B cell (primary cell): ENCODE results near the gene GPC3. TPM values are rescaled to one million over a fixed set of nuclear protein-coding genes. Genes with fewer than 3 reads are reported as not detected.
"Not testable (repeated sequence)": the region's sequence is repeated elsewhere in the genome, so short reads cannot be mapped to it uniquely, and the experiment has no call there.

Source experiments
- ATAC-seq: fragments of 200-7000 bp; cut with Tn5 transposase; one replicate; pipeline ENCODE4 v1.10.0; 2021; ENCODE audit warnings: low read depth, mild to moderate bottlenecking, moderate number of reproducible peaks, moderate library complexity
- CTCF ChIA-PET: fragments of 350-600 bp; sonication (Branson Sonifier 250); formaldehyde crosslinking; loops from one replicate; lab custom pipeline; 2021; ENCODE audit warnings: antibody characterized with exemption, inconsistent platforms; lab: Charles Lee
- POLR2A ChIA-PET: fragments of 350-600 bp; sonication (Branson Sonifier 250); formaldehyde crosslinking; loops from one replicate; lab custom pipeline; 2021; ENCODE audit warnings: antibody characterized with exemption; lab: Charles Lee
- DNase-seq: peaks from one replicate; pipeline ENCODE4 v3.0.0; 2013
- H2AFZ ChIP-seq: 2 replicates; pipeline ENCODE4 v1.6.1; 2012; ENCODE audit warnings: mild to moderate bottlenecking, low read depth, low read length; ENCODE audit not compliant: insufficient read depth, poor library complexity, severe bottlenecking
- H3K27ac ChIP-seq, 2 donors: 1 replicate in 1 of 2; 2 replicates in 1 of 2; pipeline ENCODE4 v1.5.1; 2012 to 2013; ENCODE audit warnings: low read length in 2 of 2, mild to moderate bottlenecking in 2 of 2, moderate library complexity in 1 of 2
- H3K27me3 ChIP-seq, 4 experiments: fragments of 200-600 bp in 1 of 4; sonication (generic) in 1 of 4; replicated peaks in 1 of 4; 1 replicate in 2 of 4; 2 replicates in 2 of 4; pipeline versions ENCODE4 v1.6.1 to v1.7.0; 2013 to 2016; ENCODE audit warnings: low read length in 3 of 4, mild to moderate bottlenecking in 2 of 4, mixed read lengths in 1 of 4, moderate library complexity in 1 of 4; ENCODE audit not compliant: insufficient read depth in 4 of 4, control insufficient read depth in 3 of 4; ENCODE audit errors: control extremely low read depth in 1 of 4
- H3K36me3 ChIP-seq, 2 experiments: replicated peaks in 1 of 2; 1 replicate in 1 of 2; 2 replicates in 1 of 2; pipeline versions ENCODE4 v1.6.1 to v1.7.1; 2013; ENCODE audit warnings: low read length in 1 of 2; ENCODE audit not compliant: insufficient read depth in 2 of 2, control insufficient read depth in 1 of 2; ENCODE audit errors: control extremely low read depth in 1 of 2, extremely low read depth in 1 of 2
- H3K4me1 ChIP-seq, 2 donors: fragments of 200-600 bp in 1 of 2; sonication (generic) in 1 of 2; 1 replicate in 1 of 2; 2 replicates in 1 of 2; pipeline versions ENCODE4 v1.5.1 to v1.6.1; 2013 to 2017; ENCODE audit warnings: low read length in 2 of 2; ENCODE audit not compliant: control insufficient read depth in 2 of 2, insufficient read depth in 2 of 2
- H3K4me2 ChIP-seq: replicated peaks from 2 replicates; pipeline ENCODE3; 2012; ENCODE audit warnings: mild to moderate bottlenecking, low read depth, low read length; ENCODE audit not compliant: poor library complexity, severe bottlenecking
- H3K4me3 ChIP-seq, 5 experiments: fragments of 200-600 bp in 1 of 5; sonication (generic) in 1 of 5; 1 replicate in 3 of 5; 2 replicates in 2 of 5; pipeline versions ENCODE4 v1.5.1 to v1.7.0; 2011 to 2016; ENCODE audit warnings: low read length in 4 of 5, mild to moderate bottlenecking in 4 of 5, low read depth in 2 of 5, control low read depth in 1 of 5, moderate library complexity in 1 of 5; ENCODE audit not compliant: insufficient read depth in 1 of 5; ENCODE audit errors: control extremely low read depth in 1 of 5, extremely low read depth in 1 of 5
- H3K79me2 ChIP-seq: fragments of 200-600 bp; sonication (generic); one replicate; pipeline ENCODE4 v1.6.0; 2016; ENCODE audit warnings: low read length; ENCODE audit not compliant: control insufficient read depth, insufficient read depth
- H3K9ac ChIP-seq: fragments of 200-600 bp; sonication (generic); 2 replicates; pipeline ENCODE4 v1.6.1; 2017; ENCODE audit warnings: mild to moderate bottlenecking, low read length, moderate library complexity
- H3K9me3 ChIP-seq, 3 donors: one replicate each; pipeline versions ENCODE4 v1.6.1 to v1.7.1; 2013; ENCODE audit warnings: low read length in 2 of 3; ENCODE audit not compliant: control insufficient read depth in 2 of 3, insufficient read depth in 1 of 3; ENCODE audit errors: control extremely low read depth in 1 of 3
- H4K20me1 ChIP-seq: 2 replicates; pipeline ENCODE4 v1.6.0; 2012; ENCODE audit warnings: mild to moderate bottlenecking, low read length; ENCODE audit not compliant: insufficient read depth, control insufficient read depth, poor library complexity, severe bottlenecking
- H3K27ac Mint-ChIP-seq: one replicate; pipeline ENCODE4 v1.8.0; 2021; ENCODE audit warnings: mixed read lengths
- H3K27me3 Mint-ChIP-seq: one replicate; pipeline ENCODE4 v1.8.0; 2021; ENCODE audit warnings: mixed read lengths
- H3K4me1 Mint-ChIP-seq: one replicate; pipeline ENCODE4 v1.8.0; 2021; ENCODE audit warnings: mixed read lengths
- H3K4me3 Mint-ChIP-seq: one replicate; pipeline ENCODE4 v1.8.0; 2021; ENCODE audit warnings: mixed read lengths
- H3K9me3 Mint-ChIP-seq: one replicate; pipeline ENCODE4 v1.8.0; 2022; ENCODE audit warnings: mixed read lengths; ENCODE audit not compliant: insufficient read depth
- CTCF ChIP-seq: fragments of 200-600 bp; IDR thresholded peaks from one replicate; pipeline ENCODE4 v1.8.0; 2022; ENCODE audit warnings: antibody characterized with exemption, mild to moderate bottlenecking
- EZH2 ChIP-seq: IDR thresholded peaks from 2 replicates; pipeline ENCODE4 v1.6.1; 2012; ENCODE audit warnings: borderline replicate concordance, low read depth, mild to moderate bottlenecking, moderate library complexity, low read length; ENCODE audit not compliant: insufficient read depth, poor library complexity, severe bottlenecking
- WGBS: methylation state at CpG from one replicate; pipeline ENCODE4 v1.1.5; 2013; ENCODE audit warnings: missing lambda C conversion rate; ENCODE audit not compliant: insufficient coverage; 5-methylcytosine and 5-hydroxymethylcytosine counted together
- intact Hi-C: fragments of 100-400 bp; cut with micrococcal nuclease; formaldehyde crosslinking; loops from one replicate; pipeline ENCODE4 v1.10.0; 2022
- polyA plus RNA-seq: library from polyadenylated mRNA; depleted of rRNA; stranded (reverse); fragments of >200 nt; gene quantifications from 2 replicates; pipeline ENCODE4 v1.2.3, GENCODE V29; 2012
- total RNA-seq, 2 donors: library from RNA; stranded (reverse); fragments of 120-200 nt in 1 of 2; gene quantifications; 1 replicate in 1 of 2; 2 replicates in 1 of 2; pipeline versions ENCODE4 v1.2.3 to v1.2.4, GENCODE V29; 2013 to 2022

The GPC3 gene
- total and polyA plus RNA-seq, 2 donors (not counting 1 experiment from before 2014, with no cell fraction given), result not detected

DNA sequence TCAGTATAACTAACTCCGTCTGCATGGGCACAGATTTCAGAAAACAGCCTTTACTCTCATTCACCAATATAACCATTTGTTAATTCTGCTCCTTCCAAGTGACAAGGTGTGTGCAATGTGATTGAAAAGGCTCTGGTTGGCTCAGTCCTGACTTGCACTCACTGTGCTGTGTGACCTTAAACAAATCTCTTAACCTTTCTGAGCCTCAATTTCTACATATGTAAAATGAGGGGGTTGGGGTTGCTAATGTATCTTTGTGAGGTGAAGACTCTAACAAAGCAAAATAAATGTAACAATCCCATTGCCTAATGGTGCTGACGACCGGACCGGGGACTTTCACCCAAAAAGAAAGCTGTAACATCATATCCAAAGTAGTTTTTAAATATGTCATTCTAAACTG lies 457.6 kb downstream of the GPC3 start:
- Histone ChIP-seq H3K9ac (no peak overlapping the region), H3K27me3 (no peaks in the 10 kb centered on the region), H3K4me2 (no peak overlapping the region), H3K36me3 (no peaks in the 10 kb centered on the region), H3K4me1 (no peaks in the 10 kb centered on the region), H2AFZ (no peak overlapping the region), H3K4me3 (no peak overlapping the region), H3K9me3 (no peaks in the 10 kb centered on the region), H4K20me1 (no peaks in the 10 kb centered on the region), H3K27ac (no peak overlapping the region), H3K79me2 (no peaks in the 10 kb centered on the region)
- H3K27me3 Mint-ChIP-seq, result no peaks in the 10 kb centered on the region
- intact Hi-C loops, result no loop called here
- H3K27ac Mint-ChIP-seq, result no peak overlapping the region
- DNase-seq, result no peak
- no peaks in the 10 kb centered on the region for H3K9me3 Mint-ChIP-seq
- no peak for ATAC-seq
- ChIA-PET POLR2A (no interaction called here), CTCF (no interaction called here)
- TF ChIP-seq CTCF (no peak), EZH2 (no peak)
- WGBS, result no CpG with 5 or more reads among the region's 4 CpGs
- no peak overlapping the region for H3K4me3 Mint-ChIP-seq
- H3K4me1 Mint-ChIP-seq, result no peaks in the 10 kb centered on the region

DNA sequence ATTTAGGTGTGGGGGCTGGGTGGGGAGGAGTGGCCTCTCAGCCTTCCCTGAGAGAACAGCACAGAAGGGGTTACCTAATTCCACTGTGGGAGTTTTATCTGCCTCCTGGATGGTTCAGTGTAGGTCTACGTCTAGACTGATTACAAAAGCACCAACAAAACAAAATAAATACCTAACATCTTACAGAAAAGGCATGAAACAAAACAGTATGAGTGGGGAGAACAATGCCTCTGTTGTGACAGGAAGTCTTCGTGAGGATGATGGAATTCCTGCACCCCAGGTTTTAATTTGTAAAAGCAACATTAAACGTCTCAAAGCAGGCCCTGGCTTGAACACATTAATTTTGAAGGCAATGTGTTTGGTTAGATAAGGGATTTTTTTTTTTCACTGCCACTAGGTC lies 458.0 kb downstream of the GPC3 start:
- H2AFZ ChIP-seq, result no peak overlapping the region
- H3K4me2 ChIP-seq, result no peak overlapping the region
- DNase-seq (no peak), ATAC-seq (no peak)
- H3K4me3 ChIP-seq, result no peak overlapping the region
- H3K27me3 ChIP-seq, result no peaks in the 10 kb centered on the region
- H3K9me3 Mint-ChIP-seq, result no peaks in the 10 kb centered on the region
- no peaks in the 10 kb centered on the region for H3K4me1 ChIP-seq
- no peaks in the 10 kb centered on the region for H3K36me3 ChIP-seq
- TF ChIP-seq EZH2 (no peak), CTCF (no peak)
- no peaks in the 10 kb centered on the region for H3K27me3 Mint-ChIP-seq
- no peak overlapping the region for H3K27ac ChIP-seq
- no peaks in the 10 kb centered on the region for H3K9me3 ChIP-seq
- no peaks in the 10 kb centered on the region for H3K4me1 Mint-ChIP-seq
- H3K9ac ChIP-seq, result no peak overlapping the region
- no CpG with 5 or more reads among the region's 3 CpGs for WGBS
- H3K79me2 ChIP-seq, result no peaks in the 10 kb centered on the region
- intact Hi-C loops, result no loop called here
- ChIA-PET POLR2A (no interaction called here), CTCF (no interaction called here)
- no peak overlapping the region for H3K4me3 Mint-ChIP-seq
- H3K27ac Mint-ChIP-seq, result no peak overlapping the region
- H4K20me1 ChIP-seq, result no peaks in the 10 kb centered on the region

DNA sequence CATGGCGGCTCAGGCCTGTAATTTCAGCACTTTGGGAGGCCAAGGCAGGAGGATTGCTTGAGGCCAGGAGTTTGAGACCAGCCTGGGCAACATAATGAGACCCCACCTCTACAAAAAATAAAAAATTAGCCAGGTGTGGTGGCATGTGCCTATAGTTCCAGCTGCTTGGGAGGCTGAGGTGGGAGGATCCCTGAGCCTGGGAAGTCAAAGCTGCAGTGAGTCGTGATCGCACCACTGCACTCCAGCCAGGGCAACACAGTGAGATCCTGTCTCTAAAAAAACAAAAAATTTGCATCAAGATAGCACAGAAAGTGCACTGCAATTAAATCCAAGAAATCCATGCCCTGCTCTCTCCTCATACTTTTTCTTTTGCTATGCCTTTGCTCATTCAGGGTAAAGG lies 458.6 kb downstream of the GPC3 start:
- POLR2A ChIA-PET, H3K27me3 Mint-ChIP-seq, intact Hi-C loops: not testable (repeated sequence)

More for the DNA sequence above, 458.6 kb downstream of the GPC3 start:
- DNase-seq, H3K4me3 ChIP-seq, H3K79me2 ChIP-seq, CTCF ChIA-PET, H3K4me2 ChIP-seq, H3K4me1 Mint-ChIP-seq, H3K27me3 ChIP-seq, H3K9me3 ChIP-seq, H2AFZ ChIP-seq, H3K27ac Mint-ChIP-seq, H4K20me1 ChIP-seq, H3K9me3 Mint-ChIP-seq, H3K9ac ChIP-seq, H3K4me3 Mint-ChIP-seq, H3K36me3 ChIP-seq, H3K27ac ChIP-seq, ATAC-seq, H3K4me1 ChIP-seq: not testable (repeated sequence)
- WGBS, result no CpG with 5 or more reads among the region's 3 CpGs
